Measurements from ENCODE around the gene CELA2B.

DNA sequence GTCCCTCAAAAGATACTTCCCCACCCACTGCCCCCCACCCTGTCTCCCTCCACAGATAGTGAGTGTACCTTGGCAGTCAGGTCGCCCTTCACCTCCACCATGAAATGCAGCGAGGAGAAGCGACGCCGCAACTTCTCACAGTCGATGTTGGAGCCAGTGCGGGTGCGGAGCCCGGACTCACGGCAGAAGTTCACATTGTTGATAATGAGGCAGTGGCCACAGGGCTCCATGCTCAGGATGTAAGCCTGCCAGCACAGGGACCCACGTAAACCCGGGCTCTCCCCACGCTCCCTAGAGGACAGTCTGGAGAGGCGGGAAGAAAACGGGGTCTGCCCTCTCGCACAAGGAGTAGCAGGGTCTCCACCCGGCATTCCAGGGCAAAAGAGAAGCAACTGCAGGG, 30.9 kb downstream of the CELA2B start:
- TF ChIP-seq CTCF (IDR thresholded peaks at IDR 0.05): no peak
- no peak for TF ChIP-seq EZH2 (IDR thresholded peaks at IDR 0.05; ENCODE audit: borderline replicate concordance, insufficient read depth, low read depth, low read length, poor library complexity, severe bottlenecking)
